Islet of Langerhans (tissue), 1 donor: ENCODE measurements around the gene WARS2.
"Not testable (repeated sequence)": the region's sequence is repeated elsewhere in the genome, so short reads cannot be mapped to it uniquely, and the experiment has no call there.

Experiments
- FAIRE-seq: peaks from one replicate; lab custom pipeline; 2011; peaks lifted over from hg19 to GRCh38; lab: Jason Lieb, UNC

WARS2 gene

DNA sequence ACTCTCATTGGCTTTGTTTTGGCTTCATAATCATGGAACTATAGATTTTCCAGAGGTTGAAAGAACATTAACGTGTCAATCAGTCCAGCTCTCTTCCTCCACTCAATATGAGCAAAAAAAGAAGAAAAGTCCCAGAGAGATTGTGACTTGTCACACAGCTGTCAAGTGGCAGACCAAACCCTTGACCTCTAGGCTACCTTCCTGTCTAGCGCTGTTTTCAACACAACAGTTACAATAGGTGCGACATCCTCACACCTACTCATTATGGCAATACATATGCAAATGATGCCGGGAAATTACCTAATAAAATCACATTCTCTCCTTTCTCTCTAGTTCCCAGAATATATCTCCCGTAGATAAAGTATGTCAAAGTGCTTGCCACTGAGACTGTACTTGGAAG, 1.1 kb downstream of the WARS2 start:
- FAIRE-seq, result no peak

GRCh38 chr1:119136401-119136800, 4.1 kb downstream of the WARS2 start:
- no peak for FAIRE-seq

- no peak for FAIRE-seq
Measured at GRCh38 chr1:119133987-119134386, 6.5 kb downstream of the WARS2 start.

GRCh38 chr1:119132179-119132578, 8.3 kb downstream of the WARS2 start:
- FAIRE-seq, result no peak

GRCh38 chr1:119125874-119126273, 14.6 kb downstream of the WARS2 start:
- FAIRE-seq, result no peak

DNA sequence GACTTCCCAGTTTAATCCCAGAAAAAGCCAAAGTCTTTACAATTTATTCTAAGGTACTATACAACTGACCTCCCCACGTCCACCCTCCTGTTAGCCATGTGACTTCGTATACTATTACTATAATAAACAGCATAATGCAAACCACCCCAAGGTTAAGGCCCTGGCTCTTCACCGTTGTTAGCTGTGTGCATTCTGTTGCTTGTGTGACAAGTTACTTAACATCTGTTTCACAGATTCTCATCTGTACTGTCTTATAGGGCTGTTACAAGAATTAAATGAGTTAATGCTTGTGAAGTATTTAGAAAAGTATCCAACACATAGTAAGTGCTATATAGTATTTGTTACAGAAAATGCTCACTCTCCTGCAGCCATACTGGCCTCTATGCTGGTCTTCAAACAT, 15.7 kb downstream of the WARS2 start:
- FAIRE-seq, result no peak

DNA sequence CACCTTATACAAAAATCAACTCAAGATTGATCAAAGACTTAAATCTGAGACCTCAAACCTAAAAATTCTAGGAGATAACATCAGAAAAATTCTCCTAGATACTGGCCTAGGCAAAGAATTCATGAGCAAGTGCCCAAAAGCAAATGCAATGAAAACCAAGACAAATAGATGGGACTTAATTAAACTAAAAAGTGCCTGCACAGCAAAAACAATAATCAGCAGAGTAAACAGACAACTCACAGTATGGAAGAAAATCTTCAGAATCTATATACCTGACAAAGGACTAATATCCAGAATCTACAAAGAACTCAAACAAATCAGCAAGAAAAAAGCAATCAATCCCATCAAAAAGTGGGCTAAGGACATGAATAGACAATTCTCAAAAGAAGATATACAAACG, 18.6 kb downstream of the WARS2 start:
- FAIRE-seq, result not testable (repeated sequence)

- no peak for FAIRE-seq
Measured at GRCh38 chr1:119116725-119117124, 23.7 kb downstream of the WARS2 start.

DNA sequence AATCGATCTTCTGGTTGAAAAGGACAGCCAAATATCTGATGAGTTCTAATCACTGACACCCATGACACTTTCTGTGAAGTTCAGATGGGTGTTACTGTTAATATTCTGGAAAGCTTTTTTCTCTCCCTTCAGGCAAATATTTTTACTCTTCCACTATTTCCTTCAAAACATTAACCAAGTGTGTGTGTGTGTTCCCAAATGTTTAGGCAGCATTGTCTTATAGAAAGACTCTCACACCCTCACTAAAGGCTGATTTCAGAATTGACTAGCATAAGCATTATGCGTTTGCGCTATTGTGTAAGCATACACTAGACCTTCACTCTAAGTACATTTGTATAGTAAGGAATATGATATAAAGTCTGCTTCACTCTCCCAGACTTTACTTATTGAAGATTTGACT, 24.7 kb downstream of the WARS2 start:
- FAIRE-seq, result no peak

- no peak for FAIRE-seq
Measured at GRCh38 chr1:119115311-119115710, 25.1 kb downstream of the WARS2 start.

- FAIRE-seq, result no peak
Measured at GRCh38 chr1:119114786-119115185, 25.7 kb downstream of the WARS2 start.

- FAIRE-seq, result no peak
Measured at GRCh38 chr1:119112791-119113190, 27.7 kb downstream of the WARS2 start.

GRCh38 chr1:119112244-119112643, 28.2 kb downstream of the WARS2 start:
- FAIRE-seq, result no peak

DNA sequence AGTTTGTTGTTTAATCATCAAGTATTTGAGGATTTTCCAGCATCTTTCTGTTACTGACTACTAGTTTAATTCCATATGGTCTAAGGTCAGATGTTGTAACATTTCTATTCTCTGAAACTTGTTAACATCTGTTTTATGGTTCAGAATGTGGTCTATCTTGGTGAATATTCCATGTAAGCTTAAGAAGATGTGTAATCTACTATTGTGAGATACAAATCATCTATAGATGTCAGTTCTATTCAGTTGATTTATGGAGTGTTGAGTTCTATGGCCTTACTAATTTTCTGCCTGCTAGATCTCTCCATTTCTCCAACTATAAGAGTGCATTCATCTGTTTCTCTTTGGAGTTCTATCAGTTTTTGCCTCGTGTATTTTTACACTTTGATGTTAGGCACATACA, 31.5 kb downstream of the WARS2 start:
- FAIRE-seq, result no peak

- FAIRE-seq, result peak; percentile 30
Measured at GRCh38 chr1:119103764-119104163, 36.7 kb downstream of the WARS2 start.

DNA sequence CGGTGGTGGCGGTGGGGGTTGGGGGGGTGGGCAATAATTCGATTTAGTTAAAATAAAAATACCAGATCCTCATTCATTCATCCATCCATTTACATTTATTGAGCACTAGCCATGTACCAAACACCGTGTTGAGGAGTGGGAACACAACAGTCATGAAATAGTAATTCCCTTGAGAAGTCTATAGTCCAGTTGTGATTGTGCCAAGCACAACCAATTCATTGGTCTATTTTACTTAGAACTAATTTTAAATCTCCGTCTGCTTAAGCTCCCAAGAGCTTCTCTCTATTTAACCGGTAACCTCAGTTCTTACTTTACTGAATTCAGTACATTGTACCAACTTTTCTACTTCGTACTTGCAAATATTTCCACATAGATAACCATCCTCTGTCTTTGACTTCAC, 38.4 kb downstream of the WARS2 start:
- FAIRE-seq, result no peak

- FAIRE-seq, result no peak
Measured at GRCh38 chr1:119101563-119101962, 38.9 kb downstream of the WARS2 start.

- no peak for FAIRE-seq
Measured at GRCh38 chr1:119099775-119100174, 40.7 kb downstream of the WARS2 start.

GRCh38 chr1:119097380-119097779, 43.1 kb downstream of the WARS2 start:
- no peak for FAIRE-seq

DNA sequence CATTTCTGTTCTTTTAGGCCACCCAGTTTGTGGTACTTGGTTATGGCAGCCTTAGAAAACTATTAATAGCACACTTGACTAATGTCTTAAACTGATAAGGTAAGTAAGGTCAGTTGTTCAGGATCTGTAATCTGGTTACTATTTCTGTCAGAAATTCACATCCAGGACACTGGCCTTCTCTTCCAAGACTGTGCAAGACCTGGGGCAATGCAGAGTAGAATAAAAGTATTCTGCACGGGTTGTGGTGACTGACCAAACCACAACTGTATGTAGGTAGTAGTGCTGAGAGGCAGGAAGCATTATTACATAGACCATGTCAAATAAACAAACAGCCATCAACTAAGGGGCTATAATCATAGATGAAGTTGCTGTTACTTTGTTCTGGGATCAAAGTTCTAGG, 46.7 kb downstream of the WARS2 start:
- FAIRE-seq, result no peak

DNA sequence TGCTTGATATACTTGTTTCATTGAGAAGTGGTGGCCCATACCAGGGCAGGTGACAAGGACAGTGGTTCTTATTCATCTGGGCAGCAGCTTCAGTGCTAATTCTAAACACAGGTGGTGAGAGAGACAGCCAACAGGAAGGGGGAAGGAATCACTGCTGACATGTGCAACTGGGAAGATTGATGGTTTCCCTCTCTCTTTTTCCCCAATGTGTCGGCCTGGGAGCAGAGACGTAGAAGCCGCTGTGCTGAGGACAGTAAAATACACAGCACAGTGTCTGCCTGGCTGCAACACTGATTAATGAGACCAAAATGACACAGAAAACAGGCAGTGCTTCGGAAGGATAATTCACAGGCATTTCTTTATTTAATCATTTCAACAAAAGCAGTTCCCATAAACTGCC, 48.8 kb downstream of the WARS2 start:
- FAIRE-seq, result no peak

DNA sequence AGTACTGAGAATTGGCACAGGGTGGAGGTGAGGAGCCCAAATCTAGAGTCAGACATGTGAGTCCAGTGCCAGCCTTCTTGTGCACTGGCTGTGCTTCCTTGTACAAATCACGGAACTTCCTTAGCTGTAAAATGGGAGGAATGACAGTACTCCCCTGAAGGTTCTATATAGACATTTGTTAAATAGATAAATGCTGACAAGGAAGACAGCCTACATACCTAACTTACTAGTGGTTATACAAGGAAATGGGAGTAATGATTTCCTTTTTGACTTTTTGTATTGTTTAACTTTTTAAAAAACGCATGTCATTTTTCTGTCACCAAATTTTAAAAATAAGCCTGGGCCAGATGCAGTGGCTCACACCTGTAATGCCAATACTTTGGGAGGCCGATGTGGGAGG, 50.2 kb downstream of the WARS2 start:
- no peak for FAIRE-seq

DNA sequence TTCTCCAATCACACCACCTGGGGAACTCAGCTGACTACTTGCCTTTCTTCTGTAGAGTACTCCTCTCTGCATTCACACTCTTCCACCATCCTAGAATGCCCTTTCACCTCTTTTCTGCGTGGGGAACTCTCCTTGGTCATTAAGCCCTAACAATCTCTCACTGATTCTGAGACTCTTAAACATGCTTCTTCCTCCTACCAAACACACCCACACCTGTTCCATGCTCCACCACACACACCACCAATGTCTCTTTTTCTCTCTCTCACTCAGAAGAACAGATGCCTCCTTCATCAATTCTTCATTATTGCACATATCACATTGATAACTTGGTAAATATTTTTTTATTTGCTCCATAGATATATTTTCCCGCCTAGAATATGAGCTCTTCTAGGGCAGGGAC, 53.6 kb downstream of the WARS2 start:
- no peak for FAIRE-seq

GRCh38 chr1:119084798-119085197, 55.7 kb downstream of the WARS2 start:
- no peak for FAIRE-seq

DNA sequence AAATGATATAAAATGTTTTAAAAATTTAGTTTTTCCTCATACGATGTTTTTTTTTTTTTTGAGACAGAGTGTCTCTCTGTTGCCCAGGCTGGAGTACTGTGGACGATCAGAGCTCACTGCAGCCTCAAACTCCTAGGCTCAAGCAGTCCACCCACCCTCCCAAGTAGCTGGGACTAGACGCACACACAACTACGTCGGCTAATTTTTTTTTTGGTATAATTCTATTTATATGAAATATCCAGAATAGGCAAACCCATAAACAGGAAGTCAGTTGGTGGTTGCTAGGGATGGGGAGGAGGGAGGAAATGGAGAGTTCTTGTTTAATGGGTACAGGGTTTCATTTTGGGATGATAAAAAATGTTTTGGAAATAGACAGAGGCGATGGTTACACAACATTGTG, 56.5 kb downstream of the WARS2 start:
- FAIRE-seq, result no peak

GRCh38 chr1:119083479-119083878, 57.0 kb downstream of the WARS2 start:
- FAIRE-seq, result no peak
